GM23338 (cell line): ENCODE results near the gene CDK17. TPM values are rescaled to one million over a fixed set of nuclear protein-coding genes. Genes with fewer than 3 reads are reported as not detected.

ENCODE experiments used
- ATAC-seq: fragments of 200-7000 bp; cut with Tn5 transposase; 3 replicates; pipeline ENCODE4 v1.9.1; 2020
- DNase-seq: peaks from one replicate; pipeline ENCODE4 v3.0.0-alpha.2; 2015; ENCODE audit warnings: low spot score
- H2AFZ ChIP-seq: fragments of 200-600 bp; sonication (generic); 2 replicates; pipeline ENCODE4 v1.8.0; 2016; ENCODE audit warnings: antibody characterized with exemption, mild to moderate bottlenecking, moderate library complexity
- H3F3A ChIP-seq: fragments of 200-600 bp; sonication (generic); replicated peaks from 2 replicates; pipeline ENCODE4 v1.8.0; 2017; ENCODE audit warnings: antibody characterized with exemption, mixed run types, low read depth
- H3K27ac ChIP-seq: fragments of 200-600 bp; sonication (generic); 2 replicates; pipeline ENCODE4 v1.6.1; 2016; ENCODE audit warnings: low read depth
- H3K27me3 ChIP-seq: fragments of 200-600 bp; sonication (generic); 2 replicates; pipeline ENCODE4 v1.8.0; 2016; ENCODE audit warnings: mild to moderate bottlenecking, mixed run types, moderate library complexity; ENCODE audit not compliant: insufficient read depth
- H3K36me3 ChIP-seq: fragments of 200-600 bp; sonication (generic); 2 replicates; pipeline ENCODE4 v1.8.0; 2016; ENCODE audit warnings: mild to moderate bottlenecking; ENCODE audit not compliant: insufficient read depth
- H3K4me1 ChIP-seq: fragments of 200-600 bp; sonication (generic); 2 replicates; pipeline ENCODE4 v1.8.0; 2016; ENCODE audit warnings: mild to moderate bottlenecking, moderate library complexity; ENCODE audit not compliant: insufficient read depth
- H3K4me2 ChIP-seq: fragments of 200-600 bp; sonication (generic); 2 replicates; pipeline ENCODE4 v1.7.1; 2017; ENCODE audit warnings: mixed run types
- H3K4me3 ChIP-seq: fragments of 200-600 bp; sonication (generic); 2 replicates; pipeline ENCODE4 v1.6.1; 2016; ENCODE audit warnings: mixed run types
- H3K79me2 ChIP-seq: fragments of 200-600 bp; sonication (generic); replicated peaks from 2 replicates; pipeline ENCODE4 v1.8.0; 2017; ENCODE audit warnings: mild to moderate bottlenecking; ENCODE audit not compliant: insufficient read depth
- H3K9me2 ChIP-seq: fragments of 200-600 bp; sonication (generic); 2 replicates; pipeline ENCODE4 v1.8.0; 2017; ENCODE audit not compliant: insufficient read depth
- H4K20me1 ChIP-seq: fragments of 200-600 bp; sonication (generic); replicated peaks from 2 replicates; pipeline ENCODE4 v1.8.0; 2017; ENCODE audit warnings: mild to moderate bottlenecking; ENCODE audit not compliant: insufficient read depth
- H3K27ac Mint-ChIP-seq: 2 replicates; pipeline ENCODE4 v1.8.0; 2020; ENCODE audit warnings: inconsistent platforms, mild to moderate bottlenecking, moderate library complexity, mixed read lengths
- H3K27me3 Mint-ChIP-seq: 3 replicates; pipeline ENCODE4 v1.8.0; 2022; ENCODE audit warnings: low read depth, mild to moderate bottlenecking, moderate library complexity, mixed read lengths, inconsistent platforms; ENCODE audit not compliant: insufficient read depth, poor library complexity
- H3K36me3 Mint-ChIP-seq: 3 replicates; pipeline ENCODE4 v1.8.0; 2021; ENCODE audit warnings: low read depth, mild to moderate bottlenecking, inconsistent platforms, moderate library complexity, mixed read lengths
- H3K4me1 Mint-ChIP-seq: 3 replicates; pipeline ENCODE4 v1.8.0; 2020; ENCODE audit warnings: mild to moderate bottlenecking, inconsistent platforms, mixed read lengths
- H3K4me3 Mint-ChIP-seq: 3 replicates; pipeline ENCODE4 v1.8.0; 2021; ENCODE audit warnings: moderate library complexity, mild to moderate bottlenecking, inconsistent platforms, mixed read lengths
- H3K9me3 Mint-ChIP-seq: 3 replicates; pipeline ENCODE4 v1.8.0; 2020; ENCODE audit warnings: moderate library complexity, mild to moderate bottlenecking, inconsistent platforms, mixed read lengths
- CREB1 ChIP-seq: fragments of 250-450 bp; sonication (Bioruptor Pico); IDR thresholded peaks from 2 replicates; pipeline ENCODE4 v1.5.0; 2020; ENCODE audit warnings: low read depth, mild to moderate bottlenecking, moderate library complexity
- EZH2 ChIP-seq: fragments of 200-600 bp; sonication (generic); IDR thresholded peaks from one replicate; pipeline ENCODE4 v1.8.0; 2017; ENCODE audit warnings: antibody characterized with exemption, mild to moderate bottlenecking, low read depth; ENCODE audit not compliant: unreplicated experiment
- EZH2phosphoT487 ChIP-seq: fragments of 200-600 bp; sonication (generic); IDR thresholded peaks from one replicate; pipeline ENCODE4 v1.8.1; 2018; ENCODE audit warnings: antibody characterized with exemption; ENCODE audit not compliant: unreplicated experiment
- JUNB ChIP-seq: IDR thresholded peaks from one replicate; pipeline ENCODE4 v1.6.1; 2016; ENCODE audit warnings: antibody characterized with exemption; ENCODE audit not compliant: unreplicated experiment
- NANOG ChIP-seq: IDR thresholded peaks from 2 replicates; pipeline ENCODE4 v1.6.1; 2016; ENCODE audit warnings: antibody characterized with exemption, borderline replicate concordance
- POLR2AphosphoS5 ChIP-seq: IDR thresholded peaks from 2 replicates; pipeline ENCODE4 v1.6.1; 2016; ENCODE audit warnings: antibody characterized with exemption, low read depth
- STAT1 ChIP-seq: IDR thresholded peaks from one replicate; pipeline ENCODE4 v1.6.1; 2016; ENCODE audit warnings: antibody characterized with exemption; ENCODE audit not compliant: unreplicated experiment
- ZNF114 ChIP-seq: fragments of 250-450 bp; sonication (Bioruptor Pico); IDR thresholded peaks from 2 replicates; pipeline ENCODE4 v1.5.0; 2020; ENCODE audit warnings: mild to moderate bottlenecking, moderate library complexity
- ZNF331 ChIP-seq: fragments of 250-450 bp; sonication (Bioruptor Pico); IDR thresholded peaks from 2 replicates; pipeline ENCODE4 v1.5.0; 2020; ENCODE audit warnings: low read depth, mild to moderate bottlenecking, moderate library complexity
- ZNF462 ChIP-seq: fragments of 250-450 bp; sonication (Bioruptor Pico); IDR thresholded peaks from 2 replicates; pipeline ENCODE4 v1.5.0; 2020; ENCODE audit warnings: mild to moderate bottlenecking, moderate library complexity
- polyA plus RNA-seq: library from polyadenylated mRNA; unstranded; fragments of >200 nt; fragmentation: Nextera tagmentation; extraction: Ambion mirVana; gene quantifications from 2 replicates; pipeline ENCODE4 v1.2.1, GENCODE V29; 2016
- total RNA-seq: library from RNA; depleted of rRNA; stranded (reverse); fragments of >200 nt; shearing (Covaris generic); gene quantifications from 2 replicates; pipeline ENCODE4 v1.2.3, GENCODE V29; 2014
- TF ChIP-seq, protein P1 (sequence below): IDR thresholded peaks from one replicate; pipeline ENCODE4 v1.6.1; 2018; ENCODE audit warnings: antibody characterized with exemption; ENCODE audit not compliant: unreplicated experiment

Gene CDK17
- total and polyA plus RNA-seq, 2 experiments from 2014 or later, result 7.6 to 34.2 TPM

DNA sequence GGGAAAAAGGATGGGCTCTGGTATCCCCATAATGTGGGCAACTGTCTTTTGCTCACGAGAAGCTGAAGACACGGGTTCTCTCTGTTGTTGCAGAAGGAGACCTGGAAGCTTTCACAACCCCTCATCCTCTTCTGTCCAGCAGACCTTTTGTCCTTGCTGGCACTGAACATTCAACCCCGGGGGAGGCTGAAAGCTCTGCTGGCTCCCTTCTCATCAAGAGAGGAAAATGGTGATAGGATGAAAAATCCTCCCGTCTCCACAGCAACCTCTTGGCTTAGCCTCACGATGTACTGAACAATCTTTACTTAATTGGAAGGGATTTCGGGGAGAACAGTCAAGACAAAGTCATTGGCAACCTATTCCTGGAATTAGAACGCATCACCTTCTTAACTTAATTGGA is 167.1 kb downstream of the CDK17 start:
- no peaks in the 10 kb centered on the region for H3K36me3 Mint-ChIP-seq
- Histone ChIP-seq H3K27ac (no peak overlapping the region), H2AFZ (no peak overlapping the region), H3F3A (no peaks in the 10 kb centered on the region), H3K9me2 (no peaks in the 10 kb centered on the region), H3K4me1 (no peaks in the 10 kb centered on the region), H4K20me1 (no peaks in the 10 kb centered on the region), H3K4me3 (no peak overlapping the region), H3K27me3 (no peaks in the 10 kb centered on the region), H3K79me2 (no peaks in the 10 kb centered on the region), H3K36me3 (no peaks in the 10 kb centered on the region), H3K4me2 (no peak overlapping the region)
- DNase-seq (no peak), ATAC-seq (no peak)
- H3K4me3 Mint-ChIP-seq, result no peak overlapping the region
- H3K27me3 Mint-ChIP-seq, result peaks cover 12% of the 10 kb centered on the region
- no peak overlapping the region for H3K27ac Mint-ChIP-seq
- peaks cover 5% of the 10 kb centered on the region for H3K4me1 Mint-ChIP-seq
- TF ChIP-seq STAT1 (no peak), ZNF114 (no peak), ZNF462 (no peak), POLR2AphosphoS5 (no peak), EZH2phosphoT487 (no peak), CREB1 (CRISPR knock-in tag) (no peak), ZNF331 (CRISPR knock-in tag) (no peak), NANOG (no peak), EZH2 (no peak), JUNB (no peak)
- TF ChIP-seq, protein P1, sequence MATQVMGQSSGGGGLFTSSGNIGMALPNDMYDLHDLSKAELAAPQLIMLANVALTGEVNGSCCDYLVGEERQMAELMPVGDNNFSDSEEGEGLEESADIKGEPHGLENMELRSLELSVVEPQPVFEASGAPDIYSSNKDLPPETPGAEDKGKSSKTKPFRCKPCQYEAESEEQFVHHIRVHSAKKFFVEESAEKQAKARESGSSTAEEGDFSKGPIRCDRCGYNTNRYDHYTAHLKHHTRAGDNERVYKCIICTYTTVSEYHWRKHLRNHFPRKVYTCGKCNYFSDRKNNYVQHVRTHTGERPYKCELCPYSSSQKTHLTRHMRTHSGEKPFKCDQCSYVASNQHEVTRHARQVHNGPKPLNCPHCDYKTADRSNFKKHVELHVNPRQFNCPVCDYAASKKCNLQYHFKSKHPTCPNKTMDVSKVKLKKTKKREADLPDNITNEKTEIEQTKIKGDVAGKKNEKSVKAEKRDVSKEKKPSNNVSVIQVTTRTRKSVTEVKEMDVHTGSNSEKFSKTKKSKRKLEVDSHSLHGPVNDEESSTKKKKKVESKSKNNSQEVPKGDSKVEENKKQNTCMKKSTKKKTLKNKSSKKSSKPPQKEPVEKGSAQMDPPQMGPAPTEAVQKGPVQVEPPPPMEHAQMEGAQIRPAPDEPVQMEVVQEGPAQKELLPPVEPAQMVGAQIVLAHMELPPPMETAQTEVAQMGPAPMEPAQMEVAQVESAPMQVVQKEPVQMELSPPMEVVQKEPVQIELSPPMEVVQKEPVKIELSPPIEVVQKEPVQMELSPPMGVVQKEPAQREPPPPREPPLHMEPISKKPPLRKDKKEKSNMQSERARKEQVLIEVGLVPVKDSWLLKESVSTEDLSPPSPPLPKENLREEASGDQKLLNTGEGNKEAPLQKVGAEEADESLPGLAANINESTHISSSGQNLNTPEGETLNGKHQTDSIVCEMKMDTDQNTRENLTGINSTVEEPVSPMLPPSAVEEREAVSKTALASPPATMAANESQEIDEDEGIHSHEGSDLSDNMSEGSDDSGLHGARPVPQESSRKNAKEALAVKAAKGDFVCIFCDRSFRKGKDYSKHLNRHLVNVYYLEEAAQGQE, result no peak
- H3K9me3 Mint-ChIP-seq, result no peaks in the 10 kb centered on the region
